ENCODE results near the gene PTGIS.
A peak's percentile ranks its signal among the peaks of the same experiment; 100 is the strongest.

The PTGIS gene

GRCh38 chr20:49483018-49483695 is 84.8 kb downstream of the PTGIS start:
- no peak for TF ChIP-seq CTCF (IDR thresholded peaks at IDR 0.05; ENCODE audit: extremely low read depth, missing control alignments)
- peak; percentile 41 for DNase-seq (ENCODE audit: low spot score)

- TF ChIP-seq CTCF (IDR thresholded peaks at IDR 0.05; ENCODE audit: extremely low read depth, missing control alignments) = no peak
- peak; percentile 77 for DNase-seq (ENCODE audit: low spot score)
Observed at GRCh38 chr20:49482621-49483017, 85.3 kb downstream of the PTGIS start, which contains the start of gene KCNB1. KCNB1 (minus strand) TSS chr20:49482668; CDS start chr20:49482480, 188 bp downstream.

- no peak for TF ChIP-seq CTCF (IDR thresholded peaks at IDR 0.05; ENCODE audit: extremely low read depth, missing control alignments)
- no peak for DNase-seq (ENCODE audit: low spot score)
Observed at GRCh38 chr20:49482173-49482572, 85.8 kb downstream of the PTGIS start.

- DNase-seq (ENCODE audit: low spot score) = no peak
- no peak for TF ChIP-seq CTCF (IDR thresholded peaks at IDR 0.05; ENCODE audit: extremely low read depth, missing control alignments)
Observed at GRCh38 chr20:49481116-49481515, 86.8 kb downstream of the PTGIS start.

- no peak for DNase-seq (ENCODE audit: low spot score)
Observed at GRCh38 chr20:49480236-49480635, 87.7 kb downstream of the PTGIS start.

GRCh38 chr20:49479785-49480184 is 88.2 kb downstream of the PTGIS start:
- no peak for DNase-seq (ENCODE audit: low spot score)
- TF ChIP-seq CTCF (IDR thresholded peaks at IDR 0.05; ENCODE audit: extremely low read depth, missing control alignments) = no peak

More at GRCh38 chr20:49480236-49480635, 87.7 kb downstream of the PTGIS start:
- TF ChIP-seq CTCF (IDR thresholded peaks at IDR 0.05; ENCODE audit: extremely low read depth, missing control alignments) = no peak

GRCh38 chr20:49478754-49479689 is 88.9 kb downstream of the PTGIS start:
- TF ChIP-seq CTCF (IDR thresholded peaks at IDR 0.05; ENCODE audit: extremely low read depth, missing control alignments) = no peak
- no peak for DNase-seq (ENCODE audit: low spot score)

All from GM20000 (cell line).